SH-SY5Y (cell line): ENCODE measurements around the gene USP44.

Source experiments
- GATA2 ChIP-seq: IDR thresholded peaks from 2 replicates; pipeline ENCODE4 v1.6.1; 2011; ENCODE audit warnings: mild to moderate bottlenecking, low read depth, low read length
- GATA3 ChIP-seq: IDR thresholded peaks from 2 replicates; pipeline ENCODE4 v1.6.1; 2011; ENCODE audit warnings: low read depth, mild to moderate bottlenecking, low read length, moderate library complexity

The USP44 gene

DNA sequence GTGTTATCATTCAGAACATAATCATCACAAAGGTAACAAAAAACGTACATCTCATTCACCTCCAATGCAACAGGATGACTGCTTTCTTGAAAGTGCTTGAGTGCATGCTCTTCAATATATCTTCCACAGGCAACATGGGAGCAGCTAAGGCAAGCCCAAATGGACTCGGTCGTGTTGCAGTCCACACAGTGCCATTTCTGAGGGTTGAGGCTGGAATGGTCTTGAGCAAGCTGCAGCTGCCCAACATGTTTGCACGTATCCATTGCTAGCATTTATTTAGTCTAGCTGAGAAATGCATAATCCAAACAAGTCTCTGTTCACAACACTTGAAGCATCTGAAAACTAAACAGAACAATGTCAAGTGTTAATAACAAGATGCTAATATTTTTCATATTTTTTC lies 17.3 kb downstream of the USP44 start:
- TF ChIP-seq GATA3 (no peak), GATA2 (no peak)

DNA sequence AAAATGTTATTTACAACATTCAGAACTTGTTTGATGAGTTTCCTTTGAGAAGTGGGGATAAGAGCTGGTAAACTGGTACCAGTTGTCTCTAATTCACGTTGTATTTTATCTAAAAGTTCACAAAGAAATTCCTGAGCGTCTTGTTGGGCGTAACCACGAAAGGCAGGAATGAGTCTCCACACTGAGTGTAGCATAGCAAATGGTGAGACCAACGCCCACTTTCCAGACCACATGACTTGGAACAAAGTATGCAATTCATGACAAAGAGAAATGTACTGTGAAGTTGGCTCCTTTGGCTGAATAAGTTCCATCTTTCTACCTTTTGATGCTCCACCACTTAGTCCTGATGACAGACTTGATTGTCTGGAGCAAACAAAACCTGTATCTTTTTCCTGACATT lies 18.4 kb downstream of the USP44 start:
- TF ChIP-seq GATA2: no peak
- TF ChIP-seq GATA3: no peak

DNA sequence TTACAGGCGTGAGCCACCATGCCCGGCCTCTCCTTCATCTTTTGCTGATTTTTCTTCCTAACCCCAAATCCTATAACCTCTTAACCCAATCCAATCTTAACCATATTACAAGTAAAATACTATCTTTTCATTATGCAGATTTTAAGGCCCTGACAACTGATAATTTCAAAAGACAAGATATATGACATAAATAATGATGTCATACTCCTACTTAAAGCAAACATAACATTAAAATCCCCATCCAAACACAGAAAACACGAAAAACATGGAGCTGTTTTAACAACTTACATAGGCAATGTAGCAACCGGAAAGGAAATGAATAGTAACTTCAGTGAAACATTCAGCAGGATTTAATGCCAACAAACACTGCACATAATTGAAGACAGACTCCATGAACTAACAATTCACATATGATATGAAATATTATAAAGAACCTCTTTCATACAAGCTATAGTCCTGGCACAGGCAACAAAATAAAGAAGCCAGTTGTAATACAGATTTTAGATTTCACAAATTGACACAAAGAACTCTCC lies 21.5 kb downstream of the USP44 start:
- TF ChIP-seq GATA2 (no peak), GATA3 (no peak)

DNA sequence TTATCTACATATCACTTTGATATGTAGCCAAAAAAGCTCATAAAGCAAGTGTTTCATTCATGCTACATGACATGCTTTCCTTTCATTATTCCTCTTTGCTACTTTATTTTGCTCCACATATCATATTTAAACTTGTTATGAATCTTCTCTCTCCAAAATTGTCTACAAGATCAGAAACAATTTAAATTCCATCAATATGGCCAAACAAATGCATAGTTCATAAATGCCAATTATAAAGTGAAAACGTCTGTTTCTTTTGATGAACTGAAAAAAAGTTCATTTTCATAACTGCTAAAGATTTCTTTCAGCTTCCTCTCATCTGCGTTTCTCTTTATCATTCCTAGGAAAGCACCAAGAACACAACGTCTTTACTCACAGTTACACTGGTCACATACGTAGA lies 22.8 kb downstream of the USP44 start:
- TF ChIP-seq GATA2 (no peak), GATA3 (no peak)

DNA sequence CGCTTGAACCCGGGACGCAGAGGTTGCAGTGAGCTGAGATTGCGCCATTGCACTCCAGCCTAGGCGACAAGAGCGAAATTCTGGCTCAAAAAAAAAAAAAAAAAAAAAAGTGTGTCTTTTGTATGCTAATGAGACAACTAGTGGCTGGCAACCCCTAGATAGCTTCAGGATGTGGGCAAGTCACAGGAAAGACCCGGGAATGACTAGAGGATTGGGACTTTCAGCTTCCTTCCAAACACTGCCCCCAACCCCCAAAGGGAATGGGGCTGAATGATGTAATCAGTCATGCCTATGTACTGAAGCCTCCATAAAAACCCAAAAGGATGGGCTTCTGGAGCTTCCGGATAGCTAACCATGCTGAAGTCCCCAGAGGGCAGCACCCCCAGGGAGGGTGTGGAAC lies 28.6 kb downstream of the USP44 start:
- TF ChIP-seq GATA3: no peak
- no peak for TF ChIP-seq GATA2

DNA sequence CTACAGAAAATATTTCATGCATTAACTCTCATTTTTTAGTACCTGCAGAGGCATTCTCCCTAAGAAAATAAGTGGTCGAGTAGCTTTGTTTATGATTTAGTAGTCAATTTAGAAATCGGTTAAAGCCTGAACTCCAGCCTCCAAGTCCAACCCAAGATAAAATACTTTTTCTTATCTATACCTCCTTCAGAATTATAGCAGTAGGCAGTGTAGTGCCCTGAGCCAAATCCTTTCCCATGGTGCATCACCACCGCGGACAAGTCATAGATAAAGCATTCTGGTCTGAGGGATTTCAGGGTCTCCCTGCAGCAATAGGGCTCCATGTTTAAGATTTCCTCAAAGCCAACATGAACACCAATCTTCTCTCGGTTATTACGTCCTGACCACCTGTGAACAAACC lies 30.5 kb downstream of the USP44 start:
- TF ChIP-seq GATA2: no peak
- TF ChIP-seq GATA3: no peak

DNA sequence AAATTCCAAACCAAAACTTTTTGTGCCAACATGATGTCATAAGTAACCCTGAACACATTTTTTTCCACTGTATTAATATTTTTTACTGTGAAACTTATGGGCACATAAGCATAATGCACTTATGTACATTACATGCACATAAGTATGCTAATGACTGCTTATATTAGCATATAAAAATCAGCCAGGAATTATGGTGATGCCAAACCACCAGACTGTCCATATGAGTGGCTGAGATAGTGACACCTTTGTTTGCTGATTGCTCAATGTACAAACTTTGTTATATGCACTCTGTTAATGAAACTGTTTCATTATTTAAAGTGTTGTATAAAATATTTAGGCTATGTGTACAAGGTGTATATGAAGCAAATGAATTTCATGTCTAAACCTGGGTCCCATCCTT lies 32.3 kb downstream of the USP44 start:
- no peak for TF ChIP-seq GATA3
- no peak for TF ChIP-seq GATA2

DNA sequence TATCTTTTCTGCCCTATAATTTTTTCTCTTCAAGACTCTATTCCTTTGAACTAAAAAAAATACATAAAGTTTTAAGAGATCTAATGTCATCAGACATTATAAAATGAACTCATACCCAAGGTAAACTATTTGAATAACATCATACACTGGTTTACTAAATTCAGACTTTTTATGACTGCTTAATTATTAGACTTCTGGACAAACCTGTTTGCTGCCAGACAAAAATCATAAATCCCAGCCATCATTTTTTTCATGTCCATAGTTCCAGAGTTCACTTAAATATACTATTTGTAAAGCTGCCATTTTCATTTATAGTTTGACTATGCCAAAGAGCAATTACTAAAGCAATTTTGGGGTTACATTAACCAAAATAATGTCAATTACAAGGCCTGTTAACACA lies 34.0 kb downstream of the USP44 start:
- no peak for TF ChIP-seq GATA2
- TF ChIP-seq GATA3: no peak

DNA sequence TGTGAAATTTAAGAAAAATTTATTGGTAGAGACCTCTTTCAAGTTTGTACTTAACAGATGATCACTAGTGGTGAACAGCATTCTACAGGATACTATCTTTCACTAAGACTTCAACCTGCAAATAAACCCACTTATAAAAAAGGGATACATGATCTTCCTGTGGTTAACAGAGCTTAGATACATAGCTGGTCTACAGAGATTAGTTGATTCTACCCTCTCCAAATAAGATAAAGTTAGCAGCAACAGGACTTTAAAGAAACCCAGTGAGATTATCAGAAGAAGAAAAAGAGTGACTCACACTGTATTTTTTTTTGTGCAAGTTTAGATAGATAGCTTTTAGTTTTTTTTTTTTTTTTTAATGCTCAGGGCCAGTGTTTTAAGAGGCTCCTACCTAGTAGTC lies 34.5 kb downstream of the USP44 start:
- TF ChIP-seq GATA3: no peak
- no peak for TF ChIP-seq GATA2

DNA sequence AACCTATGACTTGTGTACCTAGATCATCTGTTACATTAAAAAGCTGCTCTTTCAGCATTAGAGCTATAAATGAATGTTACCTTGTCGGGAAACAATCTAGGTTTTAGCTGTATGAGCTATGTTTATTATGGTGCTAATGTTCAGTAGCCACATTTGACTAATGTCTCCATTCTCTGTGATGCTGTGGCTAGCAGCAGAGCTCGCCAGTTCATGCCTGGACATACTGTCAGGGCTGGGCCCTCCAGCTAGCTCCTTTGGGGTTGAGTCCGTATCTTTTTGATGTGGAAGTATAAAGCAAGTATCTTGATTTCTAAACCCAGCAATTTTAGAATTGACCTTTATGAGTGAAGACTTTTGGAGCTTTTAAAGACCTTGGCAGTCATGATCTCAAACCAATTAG lies 36.1 kb downstream of the USP44 start:
- TF ChIP-seq GATA2: no peak
- no peak for TF ChIP-seq GATA3

DNA sequence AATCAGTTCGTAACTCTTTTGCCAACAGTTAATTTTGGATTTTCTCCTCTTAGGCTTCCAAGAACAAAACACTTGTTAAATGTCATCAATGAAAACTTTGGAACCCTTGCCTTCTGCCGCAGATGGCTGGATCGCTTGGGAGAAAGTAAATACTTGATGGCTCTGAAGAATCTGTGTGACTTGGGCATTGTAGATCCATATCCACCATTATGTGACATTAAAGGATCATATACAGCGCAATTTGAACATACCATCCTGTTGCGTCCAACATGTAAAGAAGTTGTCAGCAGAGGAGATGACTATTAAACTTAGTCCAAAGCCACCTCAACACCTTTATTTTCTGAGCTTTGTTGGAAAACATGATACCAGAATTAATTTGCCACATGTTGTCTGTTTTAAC lies 37.7 kb downstream of the USP44 start:
- TF ChIP-seq GATA3: no peak
- no peak for TF ChIP-seq GATA2

DNA sequence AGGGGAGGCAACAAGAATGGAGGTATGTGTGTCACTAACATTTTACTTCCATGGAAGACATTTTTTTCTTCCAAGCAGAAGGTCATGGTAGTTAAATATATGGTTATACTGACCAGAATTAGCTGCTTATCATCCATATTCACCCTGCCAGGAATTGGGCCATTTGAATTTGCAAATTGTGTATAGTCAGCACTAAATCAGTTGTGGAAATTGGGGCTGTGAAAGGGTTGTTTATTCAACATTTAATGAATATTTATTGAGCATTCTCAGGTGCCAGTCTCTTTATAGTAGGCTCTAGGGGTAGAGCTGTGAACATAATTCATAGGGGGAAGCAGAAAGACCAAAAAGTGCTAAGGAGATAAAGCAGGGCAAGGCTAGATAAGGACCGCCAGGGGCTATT lies 39.3 kb downstream of the USP44 start:
- TF ChIP-seq GATA2 (no peak), GATA3 (no peak)

DNA sequence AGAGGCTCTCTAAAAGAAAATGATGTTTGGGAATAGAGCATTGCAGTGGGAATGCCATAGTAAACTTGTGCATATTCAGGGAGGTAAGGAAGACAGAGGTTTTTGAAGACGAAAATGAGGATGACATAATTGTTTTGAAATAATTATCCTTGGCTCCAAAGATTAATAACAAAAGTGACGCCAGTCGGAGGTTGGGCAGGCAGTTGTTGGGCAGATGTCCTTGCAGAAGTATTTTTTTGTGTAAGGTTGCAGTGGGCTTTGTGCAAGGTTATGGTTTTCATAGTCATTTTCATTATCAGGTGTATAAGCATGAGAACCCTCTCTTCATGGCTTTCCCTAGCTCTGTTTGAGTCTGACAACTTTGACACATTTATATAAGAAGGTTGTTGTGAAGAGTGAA lies 42.0 kb downstream of the USP44 start:
- TF ChIP-seq GATA3 (no peak), GATA2 (no peak)

DNA sequence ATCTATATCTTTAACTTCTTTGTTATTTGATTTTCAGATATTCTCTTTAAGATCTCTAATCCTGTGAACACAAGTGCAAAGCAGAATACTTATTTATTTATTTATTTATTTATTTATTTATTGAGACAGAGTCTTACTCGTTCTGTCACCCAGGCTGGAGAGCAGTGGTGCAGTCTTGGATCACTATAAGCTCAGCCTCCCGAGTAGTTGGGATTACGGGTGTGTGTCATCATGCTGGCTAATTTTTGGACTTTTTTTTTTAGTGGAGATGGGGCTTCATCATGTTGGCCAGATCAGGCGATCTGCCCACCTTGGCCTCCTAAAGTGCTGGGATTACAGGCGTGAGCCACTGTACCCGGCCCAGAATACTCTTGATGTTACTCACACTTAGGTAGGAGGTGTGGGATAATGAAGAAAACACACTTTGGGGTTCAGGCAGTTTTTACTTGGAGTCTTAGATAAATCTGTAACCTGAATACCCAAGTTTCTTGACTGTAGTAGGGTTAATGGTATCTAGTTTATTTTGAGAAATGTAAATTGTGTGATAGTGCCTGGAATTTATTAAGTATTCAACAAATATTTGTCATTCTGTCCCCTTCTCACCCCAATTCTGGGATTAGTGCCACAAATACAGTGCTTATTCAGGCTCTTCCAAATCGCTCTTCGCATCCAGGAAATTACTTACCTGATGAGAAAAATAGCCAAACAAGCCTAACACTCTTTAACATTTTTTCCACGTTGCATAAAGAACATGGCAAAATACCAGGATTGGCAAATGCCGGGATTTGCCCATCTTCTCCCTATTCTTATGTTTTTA lies 44.4 kb downstream of the USP44 start:
- TF ChIP-seq GATA3 (no peak), GATA2 (no peak)

DNA sequence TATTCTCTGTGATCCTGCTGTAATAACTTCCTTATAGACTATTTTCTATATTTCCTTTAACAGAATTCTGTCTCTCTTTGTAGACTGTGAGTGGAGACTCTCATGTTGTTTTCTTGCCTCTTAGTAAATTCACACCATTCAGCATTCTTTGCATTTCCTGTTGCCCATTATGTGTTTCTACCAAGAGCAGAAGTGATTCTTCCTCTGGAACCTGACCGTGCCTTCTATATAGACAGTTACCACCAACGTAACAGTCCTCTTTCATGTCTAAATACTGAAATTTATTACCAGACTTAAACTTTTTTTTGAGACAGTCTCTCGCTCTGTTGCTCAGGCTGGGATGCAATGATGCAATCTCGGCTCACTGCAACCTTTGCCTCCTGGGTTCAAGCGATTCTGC lies 46.2 kb downstream of the USP44 start:
- no peak for TF ChIP-seq GATA2
- no peak for TF ChIP-seq GATA3

DNA sequence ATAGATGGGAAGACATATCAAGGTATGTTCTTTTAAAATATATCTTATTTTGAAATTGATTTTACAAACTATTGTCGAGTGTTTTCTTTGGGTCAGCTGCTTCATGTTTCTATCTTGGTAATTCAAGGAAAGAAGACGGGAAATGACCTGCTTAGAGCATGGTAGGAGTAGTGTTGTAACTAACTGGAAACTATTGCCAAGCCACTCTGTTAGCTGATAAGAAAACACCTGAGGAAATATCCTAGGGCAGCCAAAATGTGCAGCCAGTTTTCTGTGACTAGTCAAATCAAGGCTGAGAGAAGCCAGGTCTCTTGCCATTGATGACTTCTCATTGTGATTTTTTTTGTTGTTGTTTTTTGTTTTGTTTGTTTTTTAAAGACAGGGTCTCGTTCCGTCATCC lies 47.1 kb downstream of the USP44 start:
- no peak for TF ChIP-seq GATA2
- no peak for TF ChIP-seq GATA3

DNA sequence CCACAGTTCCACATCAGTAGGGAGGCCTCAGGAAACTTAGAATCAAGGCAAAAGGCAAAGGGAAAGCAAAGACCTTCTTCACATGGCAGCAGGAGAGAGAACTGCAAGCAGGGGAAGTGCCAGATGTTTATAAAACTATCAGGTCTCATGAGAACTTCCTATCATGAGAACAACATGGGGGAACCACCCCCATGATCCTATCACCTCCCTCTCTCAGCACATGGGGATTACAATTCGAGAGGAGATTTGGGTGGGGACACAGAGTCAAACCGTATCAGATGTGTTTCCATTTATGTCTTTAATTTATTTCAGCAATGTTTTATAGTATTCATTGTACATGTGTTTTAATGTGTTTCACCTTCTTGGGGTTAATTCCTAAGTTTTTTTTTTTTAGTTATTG lies 51.5 kb downstream of the USP44 start:
- TF ChIP-seq GATA3: no peak
- TF ChIP-seq GATA2: no peak
